H1 (cell line): ENCODE measurements around the gene HHAT. TPM values are rescaled to one million over a fixed set of nuclear protein-coding genes. Genes with fewer than 3 reads are reported as not detected.

Experiments used
- ATF3 ChIP-seq: IDR thresholded peaks from 2 replicates; pipeline ENCODE4 v1.6.1; 2011; ENCODE audit warnings: low read depth, mild to moderate bottlenecking, low read length; ENCODE audit not compliant: insufficient read depth
- BRCA1 ChIP-seq: IDR thresholded peaks from 2 replicates; pipeline ENCODE4 v1.6.1; 2012; ENCODE audit warnings: low read depth, low read length, improper control_type of control experiment
- CEBPB ChIP-seq: IDR thresholded peaks from 2 replicates; pipeline ENCODE4 v1.6.1; 2012; ENCODE audit warnings: low read depth, low read length
- CHD1 ChIP-seq: IDR thresholded peaks from 2 replicates; pipeline ENCODE4 v1.6.1; 2012; ENCODE audit warnings: low read depth, low read length, improper control_type of control experiment
- EZH2 ChIP-seq: fragments of 200-600 bp; sonication (generic); IDR thresholded peaks from 2 replicates; pipeline ENCODE4 v1.7.1; 2012; ENCODE audit warnings: low read depth, mild to moderate bottlenecking, moderate library complexity, low read length, inconsistent platforms; ENCODE audit not compliant: severe bottlenecking
- GTF2F1 ChIP-seq: IDR thresholded peaks from 2 replicates; pipeline ENCODE4 v1.6.1; 2012; ENCODE audit warnings: low read depth, low read length, improper control_type of control experiment, borderline replicate concordance
- HDAC6 ChIP-seq: IDR thresholded peaks from one replicate; pipeline ENCODE4 v1.7.1; 2012; ENCODE audit warnings: low read depth, mild to moderate bottlenecking, inconsistent platforms, low read length, moderate library complexity
- KDM5A ChIP-seq: fragments of 200-600 bp; IDR thresholded peaks from 2 replicates; pipeline ENCODE4 v1.7.1; 2012; ENCODE audit warnings: mild to moderate bottlenecking, low read length, inconsistent platforms, mixed read lengths
- MAFK ChIP-seq: IDR thresholded peaks from 2 replicates; pipeline ENCODE4 v1.6.1; 2012; ENCODE audit warnings: low read depth, mild to moderate bottlenecking, improper control_type of control experiment, low read length
- PHF8 ChIP-seq: fragments of 200-600 bp; sonication (generic); conservative IDR thresholded peaks from 2 replicates; pipeline ENCODE4 v1.7.1; 2012; ENCODE audit warnings: low read depth, mild to moderate bottlenecking, inconsistent platforms, low read length, moderate library complexity
- POU5F1 ChIP-seq: IDR thresholded peaks from 2 replicates; pipeline ENCODE4 v1.6.1; 2011; ENCODE audit warnings: low read depth, mild to moderate bottlenecking, low read length, moderate library complexity
- RBBP5 ChIP-seq: IDR thresholded peaks from 2 replicates; pipeline ENCODE4 v1.7.1; 2012; ENCODE audit warnings: low read depth, mild to moderate bottlenecking, inconsistent platforms, low read length, moderate library complexity, borderline replicate concordance
- RXRA ChIP-seq: IDR thresholded peaks from 2 replicates; pipeline ENCODE4 v1.6.1; 2011; ENCODE audit warnings: low read depth, mild to moderate bottlenecking, low read length, moderate library complexity; ENCODE audit not compliant: insufficient read depth
- SRF ChIP-seq: IDR thresholded peaks from 2 replicates; pipeline ENCODE4 v1.6.1; 2011; ENCODE audit warnings: mild to moderate bottlenecking, low read depth, low read length, moderate library complexity
- TCF12 ChIP-seq: IDR thresholded peaks from 2 replicates; pipeline ENCODE4 v1.6.1; 2011; ENCODE audit warnings: low read depth, mild to moderate bottlenecking, low read length
- polyA plus RNA-seq, 7 experiments: library from polyadenylated mRNA; depleted of rRNA in 3 of 7; stranded (reverse) in 5 of 7; unstranded in 2 of 7; fragments of >200 nt in 5 of 7; fragments of 200-250 nt in 2 of 7; gene quantifications; 1 replicate in 5 of 7; 2 replicates in 1 of 7; 4 replicates in 1 of 7; pipeline versions ENCODE4 v1.2.1 to v1.2.3, GENCODE V29; 2011 to 2013; ENCODE audit warnings: missing spikeins in 2 of 7, mixed read lengths in 2 of 7
- total RNA-seq: library from RNA; stranded (reverse); fragmentation: NEBNext Ultra II Directional; extraction: Animal tissue kit (Norgen Biotek cat#: 25700); gene quantifications from 2 replicates; pipeline ENCODE4 v1.2.1, GENCODE V29; 2021
- TF ChIP-seq, protein P1 (sequence below): IDR thresholded peaks from 2 replicates; pipeline ENCODE4 v1.6.1; 2012; ENCODE audit warnings: low read length, inconsistent platforms
- TF ChIP-seq, protein P2 (sequence below): IDR thresholded peaks from 2 replicates; pipeline ENCODE4 v1.6.1; 2012; ENCODE audit warnings: inconsistent platforms
- TF ChIP-seq, protein P3 (sequence below): IDR thresholded peaks from 2 replicates; pipeline ENCODE4 v1.6.1; 2011; ENCODE audit warnings: low read length, improper control_type of control experiment

Gene HHAT
- total and polyA plus RNA-seq, 2 of the 8 experiments (the other 6 are each of a cell fraction or from before 2014, with no cell fraction given): 0.15 to 0.51 TPM

DNA sequence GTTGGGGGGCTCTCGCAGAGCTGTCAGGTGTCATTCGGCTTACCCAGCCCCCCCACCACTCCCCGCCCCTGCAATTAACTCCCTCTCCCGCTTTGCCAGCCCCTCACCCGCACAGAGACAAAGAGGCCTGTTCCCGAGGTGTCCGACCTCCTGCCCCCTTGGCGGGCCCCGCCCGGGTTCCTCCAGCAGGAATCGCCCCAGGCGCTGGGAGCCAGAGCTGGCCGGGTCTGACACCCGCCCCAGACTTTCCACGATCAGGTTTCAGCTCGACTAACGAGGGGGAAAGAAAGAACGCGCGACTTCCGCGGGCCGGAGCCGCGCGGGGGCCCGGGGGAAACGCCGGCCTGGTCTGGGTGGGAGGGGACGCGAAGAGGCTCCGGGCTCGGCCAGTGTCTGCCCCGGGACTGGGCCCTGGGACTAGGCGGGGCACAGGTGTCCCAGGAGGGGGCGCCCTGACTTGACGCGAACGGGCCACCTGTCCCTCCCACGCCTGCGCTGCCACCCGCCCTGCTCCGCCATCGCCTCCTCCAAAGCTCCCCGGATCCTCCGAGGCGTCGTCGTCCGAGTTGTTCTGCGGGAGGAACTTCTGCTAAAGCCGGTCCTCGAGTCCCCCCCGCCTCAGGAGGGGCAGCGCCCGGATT lies 36.4 kb upstream of the HHAT start (continued):
- TF ChIP-seq, protein P1, sequence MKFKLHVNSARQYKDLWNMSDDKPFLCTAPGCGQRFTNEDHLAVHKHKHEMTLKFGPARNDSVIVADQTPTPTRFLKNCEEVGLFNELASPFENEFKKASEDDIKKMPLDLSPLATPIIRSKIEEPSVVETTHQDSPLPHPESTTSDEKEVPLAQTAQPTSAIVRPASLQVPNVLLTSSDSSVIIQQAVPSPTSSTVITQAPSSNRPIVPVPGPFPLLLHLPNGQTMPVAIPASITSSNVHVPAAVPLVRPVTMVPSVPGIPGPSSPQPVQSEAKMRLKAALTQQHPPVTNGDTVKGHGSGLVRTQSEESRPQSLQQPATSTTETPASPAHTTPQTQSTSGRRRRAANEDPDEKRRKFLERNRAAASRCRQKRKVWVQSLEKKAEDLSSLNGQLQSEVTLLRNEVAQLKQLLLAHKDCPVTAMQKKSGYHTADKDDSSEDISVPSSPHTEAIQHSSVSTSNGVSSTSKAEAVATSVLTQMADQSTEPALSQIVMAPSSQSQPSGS: no peak
- no peak for TF ChIP-seq EZH2
- no peak for TF ChIP-seq SRF
- peak; percentile 60; the same call in 1 of the 2 replicates for TF ChIP-seq PHF8
- no peak for TF ChIP-seq POU5F1
- TF ChIP-seq TCF12: 0 out of 2 replicates have a peak, but pooled peaks have one; percentile 61
- TF ChIP-seq RXRA: no peak
- TF ChIP-seq CHD1: no peak
- no peak for TF ChIP-seq ATF3
- TF ChIP-seq CEBPB: no peak
- no peak for TF ChIP-seq GTF2F1
- no peak for TF ChIP-seq BRCA1
- no peak for TF ChIP-seq KDM5A
- TF ChIP-seq, protein P2, sequence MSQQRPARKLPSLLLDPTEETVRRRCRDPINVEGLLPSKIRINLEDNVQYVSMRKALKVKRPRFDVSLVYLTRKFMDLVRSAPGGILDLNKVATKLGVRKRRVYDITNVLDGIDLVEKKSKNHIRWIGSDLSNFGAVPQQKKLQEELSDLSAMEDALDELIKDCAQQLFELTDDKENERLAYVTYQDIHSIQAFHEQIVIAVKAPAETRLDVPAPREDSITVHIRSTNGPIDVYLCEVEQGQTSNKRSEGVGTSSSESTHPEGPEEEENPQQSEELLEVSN: peak; percentile 83
- no peak for TF ChIP-seq HDAC6
- TF ChIP-seq MAFK: no peak
- TF ChIP-seq, protein P3, sequence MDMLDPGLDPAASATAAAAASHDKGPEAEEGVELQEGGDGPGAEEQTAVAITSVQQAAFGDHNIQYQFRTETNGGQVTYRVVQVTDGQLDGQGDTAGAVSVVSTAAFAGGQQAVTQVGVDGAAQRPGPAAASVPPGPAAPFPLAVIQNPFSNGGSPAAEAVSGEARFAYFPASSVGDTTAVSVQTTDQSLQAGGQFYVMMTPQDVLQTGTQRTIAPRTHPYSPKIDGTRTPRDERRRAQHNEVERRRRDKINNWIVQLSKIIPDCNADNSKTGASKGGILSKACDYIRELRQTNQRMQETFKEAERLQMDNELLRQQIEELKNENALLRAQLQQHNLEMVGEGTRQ: no peak
- no peak for TF ChIP-seq RBBP5
